SK-N-SH treated with all-trans-retinoic acid at 6 μM for 48 hours (cell line): ENCODE measurements around the gene B3GAT1.

Experiments
- RARB ChIP-seq: fragments of 250-450 bp; sonication (Bioruptor Pico); IDR thresholded peaks from 2 replicates; pipeline ENCODE4 v1.8.0; 2021; ENCODE audit warnings: mild to moderate bottlenecking, moderate library complexity
- TF ChIP-seq, protein P1 (sequence below): fragments of 250-450 bp; sonication (Bioruptor Pico); IDR thresholded peaks from 2 replicates; pipeline ENCODE4 v1.5.1; 2020; ENCODE audit warnings: low read depth, mild to moderate bottlenecking, moderate library complexity

DNA sequence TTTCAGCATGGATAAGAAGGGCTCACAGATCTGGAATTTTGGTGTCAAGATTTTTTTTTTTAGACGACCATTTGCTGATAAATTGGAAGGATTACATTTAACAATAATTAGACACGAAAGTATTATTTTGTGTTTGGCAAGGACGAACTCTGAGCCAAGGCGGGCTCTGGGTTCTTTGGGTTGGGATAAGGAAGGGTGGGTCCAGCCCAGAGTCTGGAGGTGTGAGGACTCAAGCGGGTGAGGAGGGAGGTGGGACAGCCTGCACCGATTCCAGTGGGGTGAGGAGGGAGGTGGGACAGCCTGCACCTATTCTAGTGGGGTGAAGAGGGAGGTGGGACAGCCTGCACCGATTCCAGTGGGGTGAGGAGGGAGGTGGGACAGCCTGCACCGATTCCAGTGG, 4.1 kb downstream of the B3GAT1 start:
- no peak for TF ChIP-seq RARB (CRISPR knock-in tag)
- TF ChIP-seq, protein P1, sequence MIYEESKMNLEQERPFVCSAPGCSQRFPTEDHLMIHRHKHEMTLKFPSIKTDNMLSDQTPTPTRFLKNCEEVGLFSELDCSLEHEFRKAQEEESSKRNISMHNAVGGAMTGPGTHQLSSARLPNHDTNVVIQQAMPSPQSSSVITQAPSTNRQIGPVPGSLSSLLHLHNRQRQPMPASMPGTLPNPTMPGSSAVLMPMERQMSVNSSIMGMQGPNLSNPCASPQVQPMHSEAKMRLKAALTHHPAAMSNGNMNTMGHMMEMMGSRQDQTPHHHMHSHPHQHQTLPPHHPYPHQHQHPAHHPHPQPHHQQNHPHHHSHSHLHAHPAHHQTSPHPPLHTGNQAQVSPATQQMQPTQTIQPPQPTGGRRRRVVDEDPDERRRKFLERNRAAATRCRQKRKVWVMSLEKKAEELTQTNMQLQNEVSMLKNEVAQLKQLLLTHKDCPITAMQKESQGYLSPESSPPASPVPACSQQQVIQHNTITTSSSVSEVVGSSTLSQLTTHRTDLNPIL (CRISPR knock-in tag): no peak
